HG03469 (cell line): ENCODE measurements around the gene ETFBKMT.

Source experiments
- ATAC-seq: cut with Tn5 transposase; IDR thresholded peaks from one replicate; pipeline ENCODE4 v1.9.1; 2021; ENCODE audit warnings: mild to moderate bottlenecking, moderate library complexity, moderate number of reproducible peaks; ENCODE audit not compliant: unreplicated experiment

ETFBKMT gene

DNA sequence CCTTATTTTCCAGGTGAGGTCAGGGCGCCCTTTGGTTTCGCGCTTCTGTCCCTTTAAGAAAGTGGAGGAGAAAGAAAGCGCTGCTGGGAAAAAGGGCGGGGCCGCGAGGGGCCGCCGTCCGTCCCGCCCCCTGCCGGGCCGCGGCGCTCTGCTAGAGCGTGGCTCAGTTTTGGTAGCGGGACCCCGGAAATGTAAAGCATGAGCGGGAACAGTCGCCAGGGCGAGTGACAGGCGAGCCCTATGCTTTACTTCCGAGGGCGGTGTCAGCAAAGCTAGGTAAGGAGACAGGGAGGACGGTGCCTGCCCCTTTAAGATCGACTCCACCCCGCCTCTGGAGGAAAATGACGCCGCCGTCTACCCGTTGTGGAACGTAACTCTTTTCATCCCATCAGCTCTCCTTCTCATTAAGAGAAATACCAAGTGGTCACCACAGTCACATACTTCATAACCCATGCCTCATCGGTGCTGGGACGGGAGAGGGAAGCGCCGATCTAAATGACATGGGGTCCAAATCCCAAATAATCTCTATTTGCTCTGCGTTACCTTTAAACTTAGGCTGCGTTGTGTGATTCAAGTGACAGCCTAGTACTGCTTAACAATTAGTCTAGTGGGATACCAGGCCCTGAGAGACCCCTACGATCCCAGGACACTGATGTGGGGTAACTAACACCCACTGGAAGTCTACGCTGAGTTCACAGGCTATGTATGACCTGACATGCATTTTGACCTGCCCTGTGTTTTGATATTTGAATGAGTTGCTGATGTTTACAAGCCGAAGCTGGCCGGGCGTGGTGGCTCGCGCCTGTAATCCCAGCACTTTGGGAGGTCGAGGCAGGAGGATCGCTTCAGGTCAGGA, at the start of gene ETFBKMT:
ETFBKMT (plus strand) TSS at position 602 of the 856 bp plus-strand sequence. CDS start 2,266 bp downstream, outside the sequence.
- peak; percentile 97 for ATAC-seq

DNA sequence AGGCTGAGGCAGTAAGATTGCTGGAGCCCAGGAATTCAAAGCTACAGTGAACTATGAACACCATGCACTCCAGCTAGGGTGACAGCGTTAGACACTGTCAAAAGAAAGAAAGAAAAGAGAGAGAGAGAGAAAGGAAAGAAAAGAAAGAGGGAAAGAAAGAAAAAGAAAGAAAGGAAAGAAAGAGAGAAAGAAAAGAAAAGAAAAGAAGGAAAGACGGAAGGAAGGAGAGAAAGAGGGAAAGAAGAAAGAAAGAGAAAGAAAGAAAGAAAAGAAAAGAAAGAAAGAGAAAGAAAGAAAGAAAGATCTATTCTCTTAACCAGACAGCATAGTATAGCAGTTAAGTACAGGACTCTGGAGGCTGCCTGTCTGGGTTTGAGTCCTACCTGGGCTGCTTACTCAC, 46.7 kb upstream of the ETFBKMT start:
- ATAC-seq = no peak

DNA sequence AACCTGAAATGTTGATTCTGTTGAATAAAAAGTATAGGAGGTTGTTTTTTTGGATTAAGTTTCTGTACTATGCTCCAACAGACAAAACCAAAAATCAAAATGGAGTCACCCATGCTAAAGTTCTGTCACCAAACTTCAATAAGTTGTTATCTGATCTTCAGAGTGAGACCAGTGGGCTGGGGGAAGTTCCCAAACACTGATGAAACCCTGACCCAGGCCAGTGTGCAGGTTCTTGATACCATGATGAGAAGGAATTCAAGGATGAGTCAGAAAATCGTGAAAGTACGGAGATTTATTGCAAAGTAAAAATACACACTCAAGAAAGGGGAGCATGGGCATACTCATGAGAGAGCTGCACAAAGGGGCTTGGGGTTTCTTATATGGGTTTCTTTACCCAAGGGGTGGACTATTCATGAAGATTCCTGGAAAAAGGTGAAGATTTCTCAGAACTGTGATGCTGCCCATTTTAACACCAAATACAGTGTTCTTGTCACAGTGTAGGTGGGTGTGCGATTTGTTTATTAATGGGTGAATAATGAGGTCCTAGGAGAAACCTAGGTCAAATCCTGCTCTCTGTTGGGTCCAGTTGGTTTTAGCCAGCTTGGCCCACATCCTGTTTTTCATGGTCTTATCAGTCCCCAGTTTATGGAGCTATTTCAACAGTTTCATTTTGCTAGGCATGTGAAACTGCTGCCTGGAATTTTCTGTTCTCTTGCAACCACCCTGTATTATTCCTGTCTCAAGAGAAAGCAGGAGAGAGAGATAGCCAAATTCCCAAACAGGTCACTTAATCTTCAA, 41.1 kb upstream of the ETFBKMT start:
- ATAC-seq = no peak

GRCh38 chr12:31620311-31620710, 39.2 kb upstream of the ETFBKMT start:
- ATAC-seq = no peak

GRCh38 chr12:31622038-31622437, 37.5 kb upstream of the ETFBKMT start:
- ATAC-seq = no peak

- no peak for ATAC-seq
Observed at GRCh38 chr12:31626270-31626995, 33.1 kb upstream of the ETFBKMT start.

DNA sequence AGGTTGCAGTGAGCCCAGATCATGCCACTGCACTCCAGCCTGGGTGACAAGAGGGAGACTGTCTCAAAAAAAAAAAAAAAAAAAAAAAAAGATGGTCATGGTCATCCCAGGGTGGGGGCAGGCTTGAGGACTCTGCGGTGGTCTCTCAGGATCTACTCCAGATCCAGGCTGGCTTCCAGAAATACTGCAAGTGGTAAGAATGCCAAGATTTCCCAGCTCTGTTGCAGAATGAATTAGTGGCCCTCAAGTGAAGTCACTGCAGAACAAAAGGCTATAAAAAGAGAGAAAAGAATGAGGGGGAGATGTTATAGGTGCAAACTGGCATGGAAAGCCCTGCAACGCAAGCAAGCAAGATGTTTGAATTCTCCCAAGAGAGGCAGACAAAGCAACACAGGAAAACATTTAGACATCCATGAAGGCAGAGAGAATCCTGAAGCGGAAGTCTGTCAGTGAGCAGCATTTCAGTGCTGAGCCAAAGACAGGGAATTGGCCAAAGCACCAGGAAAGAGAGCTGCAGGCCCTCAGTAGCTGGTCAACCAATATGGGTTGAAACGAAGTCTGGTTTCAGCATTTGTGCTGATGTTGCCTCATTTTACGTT, 31.9 kb upstream of the ETFBKMT start:
- no peak for ATAC-seq

DNA sequence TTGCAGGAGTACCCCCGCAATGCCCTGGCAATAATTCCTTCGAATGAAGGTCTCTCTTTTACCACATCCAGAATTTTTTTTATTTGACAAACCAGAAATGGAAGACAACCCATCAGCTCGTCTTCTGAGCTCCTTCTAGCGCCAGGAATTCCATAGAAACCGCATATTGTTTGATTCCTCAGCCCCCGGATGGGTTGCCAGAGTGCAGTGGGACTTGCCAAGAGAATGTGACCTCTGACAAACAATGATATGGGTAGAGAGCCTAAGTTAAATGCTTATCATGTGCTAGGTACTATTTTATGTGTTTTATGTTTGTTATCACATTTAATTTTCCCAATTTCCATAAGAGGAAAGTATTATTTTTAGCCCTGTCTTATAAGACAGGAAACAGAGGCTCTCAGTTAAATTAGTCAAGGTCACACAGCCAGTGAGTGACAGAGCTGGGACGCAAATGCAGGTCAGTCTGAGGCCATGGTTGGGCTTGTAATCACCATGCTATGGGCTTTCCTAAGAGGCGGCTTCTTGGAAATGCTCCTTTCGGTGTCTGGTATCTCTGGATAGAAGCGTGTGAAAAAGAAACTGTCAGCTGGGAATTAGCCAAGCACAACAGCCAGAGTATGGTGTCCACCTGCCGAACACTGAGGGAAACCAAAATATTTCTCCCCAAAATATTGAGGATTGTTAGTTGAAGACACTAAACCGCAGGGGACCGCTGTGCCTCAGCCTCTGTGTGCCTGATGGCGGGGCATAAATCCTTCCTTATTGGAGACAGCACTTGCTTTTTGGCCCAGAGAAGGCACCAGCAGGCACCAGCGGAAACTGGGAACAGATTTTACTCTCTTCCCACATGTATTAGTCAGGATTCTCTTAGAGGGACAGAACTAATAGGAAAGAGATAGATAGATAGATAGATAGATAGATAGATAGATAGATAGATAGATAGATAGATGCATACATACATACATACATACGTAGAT, 29.4 kb upstream of the ETFBKMT start:
- no peak for ATAC-seq

DNA sequence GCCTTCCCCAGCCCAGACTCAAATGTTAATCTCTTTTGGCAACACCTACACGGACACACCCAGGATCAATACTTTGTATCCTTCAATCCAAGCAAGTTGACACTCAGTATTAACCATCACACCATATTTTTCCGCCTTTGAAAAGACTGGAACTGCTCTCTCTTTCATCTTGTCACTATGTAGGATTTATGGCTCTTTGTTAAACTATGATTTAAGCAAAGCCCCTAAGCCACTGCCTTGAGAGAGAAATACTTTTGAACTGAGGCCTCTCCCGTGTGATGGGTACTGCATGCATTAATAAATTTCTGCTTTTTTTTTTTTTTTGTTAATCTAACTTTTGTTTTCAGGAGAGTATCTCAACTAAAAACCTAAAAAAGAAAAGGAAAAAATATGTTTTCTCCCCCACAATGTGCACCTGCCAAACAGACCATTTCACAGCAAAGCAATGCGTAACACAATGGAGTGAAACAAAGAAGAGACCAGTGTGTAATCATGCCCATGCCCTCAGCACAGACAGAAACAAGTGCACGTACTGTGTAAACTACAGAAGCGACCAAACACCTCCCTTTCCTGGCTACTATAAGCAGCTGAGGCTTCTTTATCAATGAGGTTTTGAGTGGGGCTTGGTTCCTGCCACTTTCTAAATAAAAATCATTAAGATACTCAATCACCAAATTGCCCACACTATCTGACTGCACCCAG, 28.3 kb upstream of the ETFBKMT start:
- no peak for ATAC-seq

GRCh38 chr12:31631809-31632208, 27.7 kb upstream of the ETFBKMT start:
- ATAC-seq = no peak

DNA sequence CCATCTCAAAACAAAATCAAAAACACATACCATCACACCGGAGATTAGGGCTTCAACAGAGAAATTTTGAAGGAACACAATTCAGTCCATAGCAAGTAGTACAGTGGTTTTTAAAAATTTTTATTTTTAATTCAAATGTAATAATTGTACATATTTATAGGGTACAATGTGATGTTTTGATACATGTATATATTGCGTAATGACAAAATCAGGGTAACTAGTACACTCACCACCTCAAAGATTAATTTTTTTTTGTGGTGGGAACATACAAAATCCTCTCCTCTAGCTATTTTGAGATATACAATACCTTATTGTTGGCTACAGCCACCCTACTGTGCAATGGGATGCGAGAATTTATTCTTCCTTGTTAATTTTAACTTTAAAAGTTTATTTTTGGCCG, 26.0 kb upstream of the ETFBKMT start:
- ATAC-seq = no peak

GRCh38 chr12:31634620-31635019, 24.9 kb upstream of the ETFBKMT start:
- no peak for ATAC-seq

DNA sequence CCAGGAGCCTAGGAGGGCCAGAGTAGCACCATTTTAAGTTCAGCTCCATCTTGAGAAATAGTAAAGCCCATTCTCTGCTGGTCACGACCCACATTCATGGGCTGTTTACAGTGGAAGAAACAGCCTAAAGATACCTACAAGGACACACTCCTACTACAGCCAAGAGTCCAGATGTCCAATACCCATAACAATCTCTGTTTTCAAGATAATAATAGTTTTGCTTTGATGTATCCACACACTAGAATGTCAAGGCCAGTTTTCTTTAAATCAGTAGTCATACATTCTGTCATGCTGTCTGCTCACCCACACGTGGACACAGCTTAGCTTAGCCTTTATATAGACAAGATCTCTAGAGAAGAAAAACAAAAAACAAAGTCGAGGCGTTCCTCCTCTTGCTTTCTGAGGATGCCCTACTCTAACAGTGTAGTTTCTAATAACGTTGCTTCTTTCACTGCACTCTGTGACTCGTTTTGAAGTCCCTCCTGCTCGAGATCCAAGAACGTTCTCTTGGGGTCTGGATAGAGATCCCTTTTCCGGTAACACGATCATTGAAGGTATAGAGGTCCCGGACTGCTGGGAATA, 17.9 kb upstream of the ETFBKMT start:
- no peak for ATAC-seq

DNA sequence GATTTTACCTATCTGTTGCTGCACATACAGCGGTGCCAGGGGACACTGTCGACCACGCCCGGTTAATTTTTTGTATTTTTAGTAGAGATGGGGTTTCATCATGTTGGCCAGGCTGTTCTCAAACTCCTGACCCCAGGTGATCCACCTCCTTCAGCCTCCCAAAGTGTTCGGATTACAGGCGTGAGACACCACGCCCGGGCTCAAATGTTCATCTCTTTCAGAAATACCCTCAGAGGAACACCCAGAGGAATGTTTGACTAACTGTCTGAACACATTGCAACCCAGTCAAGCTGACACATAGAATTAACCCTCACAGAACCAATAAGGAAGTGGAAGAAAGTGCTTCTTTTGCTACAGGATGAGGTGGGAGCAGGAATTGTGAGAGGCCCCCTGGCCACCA, 15.0 kb upstream of the ETFBKMT start:
- no peak for ATAC-seq

GRCh38 chr12:31645924-31646323, 13.6 kb upstream of the ETFBKMT start:
- ATAC-seq = no peak

DNA sequence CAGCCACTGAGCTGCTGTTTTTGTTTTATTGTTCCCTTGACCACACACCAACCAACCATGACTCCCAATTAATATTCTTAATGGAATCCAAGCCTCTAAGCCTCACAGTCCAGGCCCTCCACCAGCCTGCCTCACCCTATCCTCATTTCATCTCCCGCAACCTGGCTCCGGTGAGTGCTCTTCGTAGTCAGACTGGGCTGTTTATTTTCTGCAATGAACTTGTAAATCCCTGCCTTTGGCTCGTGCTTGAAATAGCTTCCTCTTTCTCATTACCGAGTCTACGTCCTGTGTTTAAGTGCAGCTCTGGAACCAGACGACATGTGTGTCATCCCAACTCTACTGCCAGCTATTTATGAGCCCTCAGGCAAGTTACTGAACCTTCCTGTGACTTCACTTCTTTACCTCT, 12.4 kb upstream of the ETFBKMT start:
- ATAC-seq = no peak

GRCh38 chr12:31650918-31651317, 8.6 kb upstream of the ETFBKMT start:
- no peak for ATAC-seq

DNA sequence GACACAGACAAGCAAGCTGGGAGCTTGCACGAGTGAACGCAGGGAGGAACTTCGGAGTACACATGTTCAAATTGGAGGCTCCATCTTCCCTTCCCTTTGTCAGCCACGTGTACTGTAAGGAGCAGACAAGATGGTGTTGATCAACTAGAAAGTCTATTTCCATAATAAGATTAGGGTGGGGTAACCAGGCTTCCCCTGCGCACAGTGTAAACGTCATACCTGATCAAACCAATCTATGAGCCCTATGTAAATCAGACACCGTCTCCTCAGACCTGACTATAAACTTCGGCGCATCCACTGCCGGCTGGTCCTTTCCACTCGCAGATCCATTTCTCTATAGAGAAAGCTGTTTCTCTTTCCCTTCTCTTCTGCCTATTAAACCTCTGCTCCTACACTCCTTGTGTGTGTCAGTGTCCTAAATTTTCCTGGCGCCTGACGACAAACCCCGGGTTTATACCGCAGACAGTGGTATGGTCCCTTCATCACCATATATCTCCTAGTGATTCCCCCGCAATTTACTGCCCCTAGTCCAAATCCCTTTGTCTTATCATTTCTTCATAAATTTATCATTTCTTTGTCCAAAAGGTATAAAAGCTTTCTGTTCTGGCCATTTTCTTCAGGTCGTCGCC, 7.5 kb upstream of the ETFBKMT start:
- ATAC-seq = no peak
